ENCODE measurements around the gene CPED1. TPM values are rescaled to one million over a fixed set of nuclear protein-coding genes. Genes with fewer than 3 reads are reported as not detected.

The CPED1 gene
- total RNA-seq, 3 donors from 2014 or later (not counting 1 experiment from before 2014, with no cell fraction given) = 0.50 to 1.3 (median 0.96) TPM

- Histone ChIP-seq H3K27ac (ENCODE audit: low read length) (no peak overlapping the region), H3K4me1 (ENCODE audit: control insufficient read depth, insufficient read depth, low read length) (no peaks in the 10 kb centered on the region), H3K4me3 (ENCODE audit: low read length) (no peak overlapping the region), H3K27me3 (ENCODE audit: control insufficient read depth, insufficient read depth, low read length) (no peaks in the 10 kb centered on the region), H3K9me3 (ENCODE audit: control insufficient read depth, insufficient read depth, low read length) (no peaks in the 10 kb centered on the region), H3K36me3 (ENCODE audit: control insufficient read depth, insufficient read depth, low read length) (no peaks in the 10 kb centered on the region)
- H3K4me1 Mint-ChIP-seq = no peaks in the 10 kb centered on the region
- TF ChIP-seq CTCF (IDR thresholded peaks at IDR 0.05) = no peak
- intact Hi-C loops (cut with micrococcal nuclease) = no loop called here
- DNase-seq (no peak), ATAC-seq (no peak)
- peaks cover 0 to 9% of the 10 kb centered on the region in 2 donors for H3K27me3 Mint-ChIP-seq (ENCODE audit: low read depth in 2 of 2)
- no peak overlapping the region for H3K4me3 Mint-ChIP-seq
- 92% methylated on average over 2 of the region's 2 CpGs for WGBS (ENCODE audit: insufficient coverage)
- no peaks in the 10 kb centered on the region for H3K36me3 Mint-ChIP-seq
- no peak overlapping the region for H3K27ac Mint-ChIP-seq
- H3K9me3 Mint-ChIP-seq = no peaks in the 10 kb centered on the region
These were observed 28.5 kb downstream of the CPED1 start for GRCh38 chr7:121016966-121017365.

GRCh38 chr7:121017586-121017985, 29.1 kb downstream of the CPED1 start:
- no peaks in the 10 kb centered on the region for H3K9me3 ChIP-seq (ENCODE audit: control insufficient read depth, insufficient read depth, low read length)
- no peak overlapping the region for H3K4me3 ChIP-seq (ENCODE audit: low read length)
- no peaks in the 10 kb centered on the region for H3K36me3 ChIP-seq (ENCODE audit: control insufficient read depth, insufficient read depth, low read length)
- no peaks in the 10 kb centered on the region for H3K9me3 Mint-ChIP-seq
- H3K27me3 ChIP-seq (ENCODE audit: control insufficient read depth, insufficient read depth, low read length) = no peaks in the 10 kb centered on the region
- H3K4me3 Mint-ChIP-seq = no peak overlapping the region
- no peak overlapping the region for H3K27ac Mint-ChIP-seq
- no peaks in the 10 kb centered on the region for H3K36me3 Mint-ChIP-seq
- 100% methylated on average over 1 of the region's 1 CpG for WGBS (ENCODE audit: insufficient coverage)
- DNase-seq (no peak), ATAC-seq (no peak)
- no peaks in the 10 kb centered on the region for H3K4me1 Mint-ChIP-seq
- H3K4me1 ChIP-seq (ENCODE audit: control insufficient read depth, insufficient read depth, low read length) = no peaks in the 10 kb centered on the region
- H3K27me3 Mint-ChIP-seq (ENCODE audit: low read depth in 2 of 2) = peaks cover 0 to 15% of the 10 kb centered on the region in 2 donors
- TF ChIP-seq CTCF (IDR thresholded peaks at IDR 0.05) = no peak
- no peak overlapping the region for H3K27ac ChIP-seq (ENCODE audit: low read length)
- intact Hi-C loops (cut with micrococcal nuclease) = no loop called here

- H3K9me3 Mint-ChIP-seq = no peaks in the 10 kb centered on the region
- WGBS (ENCODE audit: insufficient coverage) = 75% methylated on average over 1 of the region's 2 CpGs
- H3K27me3 ChIP-seq (ENCODE audit: control insufficient read depth, insufficient read depth, low read length) = no peaks in the 10 kb centered on the region
These were observed 30.5 kb downstream of the CPED1 start for GRCh38 chr7:121019018-121019417.

More at GRCh38 chr7:121019018-121019417, 30.5 kb downstream of the CPED1 start:
- Mint-ChIP-seq H3K36me3 (no peaks in the 10 kb centered on the region), H3K27me3 (ENCODE audit: low read depth in 2 of 2) (peaks cover 0 to 22% of the 10 kb centered on the region in 2 donors), H3K27ac (no peak overlapping the region), H3K4me1 (no peaks in the 10 kb centered on the region), H3K4me3 (no peak overlapping the region)
- TF ChIP-seq CTCF (IDR thresholded peaks at IDR 0.05) = no peak
- DNase-seq (no peak), ATAC-seq (no peak)
- Histone ChIP-seq H3K9me3 (ENCODE audit: control insufficient read depth, insufficient read depth, low read length) (no peaks in the 10 kb centered on the region), H3K36me3 (ENCODE audit: control insufficient read depth, insufficient read depth, low read length) (no peaks in the 10 kb centered on the region), H3K4me1 (ENCODE audit: control insufficient read depth, insufficient read depth, low read length) (no peaks in the 10 kb centered on the region), H3K27ac (ENCODE audit: low read length) (no peak overlapping the region), H3K4me3 (ENCODE audit: low read length) (no peak overlapping the region)
- intact Hi-C loops (cut with micrococcal nuclease) = no loop called here

Measured in natural killer cell (primary cell).